Adrenal gland (tissue), 12 donors: ENCODE data around the gene MAP3K3. TPM values are rescaled to one million over a fixed set of nuclear protein-coding genes. Genes with fewer than 3 reads are reported as not detected.

Experiments
- DNase-seq, 7 donors: peaks; one replicate each; pipeline ENCODE4 v3.0.0-alpha.2; 2019 to 2020
- H3K27ac ChIP-seq, 5 donors: fragments of 200-600 bp; sonication (generic) in 4 of 5; 1 replicate in 3 of 5; 2 replicates in 2 of 5; pipeline versions ENCODE4 v1.5.1 to v1.8.0; 2016 to 2020; ENCODE audit warnings: mild to moderate bottlenecking in 1 of 5
- H3K27me3 ChIP-seq: fragments of 200-600 bp; 2 replicates; pipeline ENCODE4 v1.8.0; 2021
- H3K36me3 ChIP-seq, 2 donors: fragments of 200-600 bp; replicated peaks in 1 of 2; 1 replicate in 1 of 2; 2 replicates in 1 of 2; pipeline versions ENCODE4 v1.5.1 to v1.8.0; 2018 to 2022
- H3K4me1 ChIP-seq, 2 donors: fragments of 200-600 bp; replicated peaks in 1 of 2; 1 replicate in 1 of 2; 2 replicates in 1 of 2; pipeline versions ENCODE4 v1.5.1 to v1.8.0; 2018 to 2021
- H3K4me3 ChIP-seq, 4 donors: fragments of 200-600 bp; sonication (generic) in 3 of 4; one replicate each; pipeline ENCODE4 v1.5.1; 2016 to 2018
- H3K9me3 ChIP-seq, 3 donors: fragments of 200-600 bp; sonication (generic) in 1 of 3; replicated peaks in 1 of 3; 1 replicate in 2 of 3; 2 replicates in 1 of 3; pipeline versions ENCODE4 v1.5.1 to v1.8.0; 2016 to 2021
- POLR2A ChIP-seq, 2 donors: fragments of 450-650 bp; IDR thresholded peaks; one replicate each; pipeline ENCODE4 v1.6.1; 2017; ENCODE audit warnings: antibody characterized with exemption in 2 of 2, mild to moderate bottlenecking in 2 of 2, moderate library complexity in 1 of 2
- WGBS, 4 donors: extraction: QIAGEN DNeasy Blood & Tissue Kit in 2 of 4; methylation state at CpG; one replicate each; pipeline versions ENCODE4 v1.1.5 to v1.1.7; 2013 to 2017; 5-methylcytosine and 5-hydroxymethylcytosine counted together
- intact Hi-C, 2 donors: fragments of 100-400 bp; cut with DNase I; formaldehyde crosslinking; loops; one replicate each; pipeline versions ENCODE4 v1.14.1 to v1.15.0; 2022 to 2023
- polyA plus RNA-seq, 3 donors: library from polyadenylated mRNA; stranded (reverse); fragments of 200-250 nt in 2 of 3; fragments of 350-450 nt in 1 of 3; fragmentation: Illumina TruSeq in 1 of 3; extraction: RNeasy Lipid Tissue Mini Kit (QIAGEN cat#74804) in 1 of 3; gene quantifications; one replicate each; pipeline ENCODE4 v1.2.3, GENCODE V29; 2013 to 2014
- total RNA-seq, 9 donors: library from RNA; depleted of rRNA in 4 of 9; stranded (reverse); fragments of >200 nt in 4 of 9; fragments of 120-200 nt in 1 of 9; fragmentation: NEBNext Ultra II Directional in 1 of 9; extraction: Animal tissue kit (Norgen Biotek cat#: 25700) in 1 of 9; gene quantifications; one replicate each; pipeline versions ENCODE4 v1.1.0 to v1.2.4, GENCODE V29; 2013 to 2023
- TF ChIP-seq, protein P1 (sequence below), 6 experiments: fragments of 450-650 bp in 4 of 6; fragments of 200-600 bp in 2 of 6; sonication (generic) in 1 of 6; IDR thresholded peaks; 1 replicate in 5 of 6; 2 replicates in 1 of 6; pipeline versions ENCODE4 v1.5.1 to v1.8.0; 2016 to 2021; ENCODE audit warnings: antibody characterized with exemption in 6 of 6, mild to moderate bottlenecking in 2 of 6, moderate library complexity in 1 of 6
- donor health status: healthy with polysubstance abuse.
- donor health status: Bipolar disorder and iron deficiency.
- donor health status: DM: yes; HTN: yes; CAD: no.
- donor health status: DM: no; HTN: no; CAD: no.
- donor health status: DM: no; HTN: no; CAD: no.
- donor health status: DM: yes; HTN: yes; CAD: no.

MAP3K3 gene
- total and polyA plus RNA-seq, 12 donors = 11.6 to 47.1 (median 30.5) TPM

DNA sequence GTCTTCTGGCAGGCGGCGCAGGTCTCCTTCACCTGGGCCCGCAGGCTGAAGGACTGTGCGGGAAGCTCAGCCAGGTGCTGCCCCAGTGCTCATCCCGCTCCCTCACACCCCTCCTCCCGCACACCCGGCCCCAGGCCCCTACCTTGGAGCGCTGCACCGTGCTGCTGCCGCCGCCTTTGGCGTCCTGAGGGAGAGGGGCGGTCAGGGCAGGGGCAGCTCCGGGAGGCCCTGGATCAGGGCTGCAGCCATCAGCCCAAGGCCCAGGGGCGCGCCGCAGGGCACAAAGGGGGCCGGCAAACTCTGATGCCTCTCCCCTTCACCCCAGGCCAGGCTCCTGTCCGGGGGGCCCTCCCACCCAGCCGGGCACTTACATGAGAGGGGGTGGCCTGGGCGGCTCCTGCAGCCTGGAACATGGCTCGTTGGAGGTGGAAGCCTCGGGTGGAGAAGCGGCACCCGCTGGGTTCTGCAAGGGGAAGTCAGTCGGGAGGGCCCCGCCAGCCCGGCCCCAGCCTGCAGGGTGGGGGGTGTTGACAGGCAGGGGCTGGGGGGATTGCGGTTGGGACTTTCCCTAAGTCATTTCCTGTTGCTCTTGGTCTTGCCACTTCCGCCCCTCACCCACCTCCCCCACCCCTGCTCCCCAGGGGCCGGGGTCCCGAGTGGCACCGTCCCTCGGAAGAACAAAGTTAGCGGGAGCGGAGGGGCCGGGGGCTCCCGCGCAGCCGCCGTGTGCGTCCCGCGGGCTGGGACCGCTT, 76.8 kb downstream of the MAP3K3 start:
- intact Hi-C loops = loop anchor here (5.0 to 10.0 kb wide), 2 partner anchors 74 to 77 kb away; partner anchors contain the start of gene MAP3K3 (in 2 of the 2)
- Histone ChIP-seq H3K9me3 (no peaks in the 10 kb centered on the region), H3K4me3 (peak overlapping the region in 2 of 4 donors; percentile 28 to 91), H3K36me3 (peaks cover 0 to 21% of the 10 kb centered on the region in 2 donors), H3K27me3 (no peaks in the 10 kb centered on the region), H3K27ac (peak overlapping the region in 3 of 5 donors; percentile 47 to 84 (median 67)), H3K4me1 (peaks cover 10 to 15% of the 10 kb centered on the region in 2 donors)
- TF ChIP-seq, protein P1, sequence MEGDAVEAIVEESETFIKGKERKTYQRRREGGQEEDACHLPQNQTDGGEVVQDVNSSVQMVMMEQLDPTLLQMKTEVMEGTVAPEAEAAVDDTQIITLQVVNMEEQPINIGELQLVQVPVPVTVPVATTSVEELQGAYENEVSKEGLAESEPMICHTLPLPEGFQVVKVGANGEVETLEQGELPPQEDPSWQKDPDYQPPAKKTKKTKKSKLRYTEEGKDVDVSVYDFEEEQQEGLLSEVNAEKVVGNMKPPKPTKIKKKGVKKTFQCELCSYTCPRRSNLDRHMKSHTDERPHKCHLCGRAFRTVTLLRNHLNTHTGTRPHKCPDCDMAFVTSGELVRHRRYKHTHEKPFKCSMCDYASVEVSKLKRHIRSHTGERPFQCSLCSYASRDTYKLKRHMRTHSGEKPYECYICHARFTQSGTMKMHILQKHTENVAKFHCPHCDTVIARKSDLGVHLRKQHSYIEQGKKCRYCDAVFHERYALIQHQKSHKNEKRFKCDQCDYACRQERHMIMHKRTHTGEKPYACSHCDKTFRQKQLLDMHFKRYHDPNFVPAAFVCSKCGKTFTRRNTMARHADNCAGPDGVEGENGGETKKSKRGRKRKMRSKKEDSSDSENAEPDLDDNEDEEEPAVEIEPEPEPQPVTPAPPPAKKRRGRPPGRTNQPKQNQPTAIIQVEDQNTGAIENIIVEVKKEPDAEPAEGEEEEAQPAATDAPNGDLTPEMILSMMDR (IDR thresholded peaks at IDR 0.05) = no peak
- WGBS, 4 donors = 24 to 78% (median 32%) methylated on average over 7 to 45 of the region's 45 CpGs
- peak; percentile 31 to 71 (median 48) for DNase-seq

DNA sequence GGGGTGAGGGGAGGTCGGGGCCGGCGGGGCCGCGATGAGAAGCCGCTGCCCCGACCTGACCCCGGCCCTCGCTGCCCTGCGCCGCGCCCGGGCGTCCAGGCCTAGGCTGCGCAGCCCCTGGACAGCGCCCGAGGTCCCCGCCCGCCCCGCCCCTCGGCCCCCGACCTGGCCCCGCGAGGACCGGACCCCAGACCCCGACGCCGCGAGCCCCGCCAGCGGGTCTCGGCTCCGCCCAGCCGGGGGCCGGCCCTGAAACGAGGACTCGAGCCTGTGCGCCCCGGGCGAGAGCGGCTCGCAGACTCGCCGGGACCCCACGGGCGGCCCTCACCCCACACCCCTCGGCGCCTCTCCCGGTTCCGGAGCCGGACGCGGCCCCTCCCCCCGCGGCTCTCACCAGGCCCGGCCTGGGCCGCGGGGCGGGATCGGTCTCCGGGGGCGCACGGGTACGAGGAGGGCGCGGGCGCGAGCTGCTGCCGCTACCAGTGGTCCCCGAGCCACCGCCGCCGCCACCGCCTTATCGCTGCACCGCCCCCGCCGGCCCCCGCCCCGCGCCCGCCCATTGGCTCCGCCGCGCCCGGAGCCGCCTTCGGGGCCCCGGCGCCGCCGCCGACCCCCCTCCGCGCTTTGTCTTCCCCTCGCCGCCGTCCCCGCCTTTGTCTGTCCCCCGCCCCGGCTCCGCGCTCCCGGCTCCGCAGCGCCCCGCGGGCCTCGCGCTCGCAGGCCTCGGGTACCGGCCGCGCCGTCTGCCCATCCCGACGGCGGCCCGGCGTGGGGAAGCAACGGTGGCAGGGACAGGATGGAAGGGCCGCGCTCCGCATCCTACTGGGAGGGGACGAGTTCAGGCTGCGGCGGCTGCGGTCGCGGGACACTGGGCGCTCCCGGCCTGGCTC, 77.7 kb downstream of the MAP3K3 start, which contains the start of gene LIMD2:
Gene LIMD2, minus strand, starts transcription at position 488 of the 890 bp plus-strand sequence. CDS start 827 bp downstream, outside the sequence.
- H3K36me3 ChIP-seq = peaks cover 0 to 20% of the 10 kb centered on the region in 2 donors
- no peaks in the 10 kb centered on the region for H3K9me3 ChIP-seq
- H3K27me3 ChIP-seq = no peaks in the 10 kb centered on the region
- intact Hi-C loops = loop anchor here (5.0 to 10.0 kb wide), 2 partner anchors 75 to 78 kb away; partner anchors contain the start of gene MAP3K3 (in 2 of the 2)
- H3K27ac ChIP-seq = peak within 1 kb of the TSS in 4 of 5 donors; percentile 47 to 84 (median 64)
- 1% methylated on average over 68 to 132 of the region's 133 CpGs; no CpG with 5 or more reads in 2 of the 4 donors for WGBS, 4 donors
- DNase-seq = peak; percentile 39 to 72 (median 59)
- peak within 1 kb of the TSS in 2 of 4 donors; percentile 28 to 91 for H3K4me3 ChIP-seq
- TF ChIP-seq, protein P1 (IDR thresholded peaks at IDR 0.05) = no peak
- no peak for TF ChIP-seq POLR2A (IDR thresholded peaks at IDR 0.05)
- peaks cover 10 to 15% of the 10 kb centered on the region in 2 donors for H3K4me1 ChIP-seq

- TF ChIP-seq, protein P1 (IDR thresholded peaks at IDR 0.05) = peak in 1 of 6 experiments; percentile 10
- TF ChIP-seq POLR2A (IDR thresholded peaks at IDR 0.05) = no peak
- intact Hi-C loops = no loop called here
- peak overlapping the region in 4 of 5 donors; percentile 26 to 84 (median 64) for H3K27ac ChIP-seq
- H3K36me3 ChIP-seq = peaks cover 0 to 18% of the 10 kb centered on the region in 2 donors
- peak overlapping the region in 2 of 4 donors; percentile 13 to 91 for H3K4me3 ChIP-seq
- H3K27me3 ChIP-seq = no peaks in the 10 kb centered on the region
- peak in 6 of 7 donors; percentile 49 to 78 (median 54) for DNase-seq
- peaks cover 10 to 15% of the 10 kb centered on the region in 2 donors for H3K4me1 ChIP-seq
- WGBS, 4 donors = 11 to 28% (median 22%) methylated on average over 3 to 88 of the region's 88 CpGs
- no peaks in the 10 kb centered on the region for H3K9me3 ChIP-seq
These were observed 78.6 kb downstream of the MAP3K3 start for GRCh38 chr17:63700528-63701455.
